Stimulated activated CD8-positive, alpha-beta memory T cell treated with anti-CD3 and anti-CD28 coated beads, Interleukin-15, amount 100 ng/mL, for 1 hour (primary cell): ENCODE measurements around the gene AGBL2.
"Not testable (repeated sequence)": the region's sequence is repeated elsewhere in the genome, so short reads cannot be mapped to it uniquely, and the experiment has no call there.

Source experiments
- DNase-seq: peaks from one replicate; pipeline ENCODE4 v3.0.0-alpha.2; 2020; ENCODE audit warnings: low read depth

Gene AGBL2, protein sequence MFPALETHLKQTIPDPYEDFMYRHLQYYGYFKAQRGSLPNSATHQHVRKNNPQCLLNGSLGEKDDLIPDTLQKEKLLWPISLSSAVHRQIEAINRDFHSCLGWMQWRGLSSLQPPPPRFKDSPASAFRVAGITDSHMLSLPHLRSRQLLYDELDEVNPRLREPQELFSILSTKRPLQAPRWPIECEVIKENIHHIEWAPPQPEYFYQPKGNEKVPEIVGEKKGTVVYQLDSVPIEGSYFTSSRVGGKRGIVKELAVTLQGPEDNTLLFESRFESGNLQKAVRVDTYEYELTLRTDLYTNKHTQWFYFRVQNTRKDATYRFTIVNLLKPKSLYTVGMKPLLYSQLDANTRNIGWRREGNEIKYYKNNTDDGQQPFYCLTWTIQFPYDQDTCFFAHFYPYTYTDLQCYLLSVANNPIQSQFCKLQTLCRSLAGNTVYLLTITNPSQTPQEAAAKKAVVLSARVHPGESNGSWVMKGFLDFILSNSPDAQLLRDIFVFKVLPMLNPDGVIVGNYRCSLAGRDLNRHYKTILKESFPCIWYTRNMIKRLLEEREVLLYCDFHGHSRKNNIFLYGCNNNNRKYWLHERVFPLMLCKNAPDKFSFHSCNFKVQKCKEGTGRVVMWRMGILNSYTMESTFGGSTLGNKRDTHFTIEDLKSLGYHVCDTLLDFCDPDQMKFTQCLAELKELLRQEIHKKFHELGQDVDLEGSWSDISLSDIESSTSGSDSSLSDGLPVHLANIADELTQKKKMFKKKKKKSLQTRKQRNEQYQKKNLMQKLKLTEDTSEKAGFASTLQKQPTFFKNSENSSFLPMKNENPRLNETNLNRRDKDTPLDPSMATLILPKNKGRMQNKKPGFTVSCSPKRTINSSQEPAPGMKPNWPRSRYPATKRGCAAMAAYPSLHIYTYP

DNA sequence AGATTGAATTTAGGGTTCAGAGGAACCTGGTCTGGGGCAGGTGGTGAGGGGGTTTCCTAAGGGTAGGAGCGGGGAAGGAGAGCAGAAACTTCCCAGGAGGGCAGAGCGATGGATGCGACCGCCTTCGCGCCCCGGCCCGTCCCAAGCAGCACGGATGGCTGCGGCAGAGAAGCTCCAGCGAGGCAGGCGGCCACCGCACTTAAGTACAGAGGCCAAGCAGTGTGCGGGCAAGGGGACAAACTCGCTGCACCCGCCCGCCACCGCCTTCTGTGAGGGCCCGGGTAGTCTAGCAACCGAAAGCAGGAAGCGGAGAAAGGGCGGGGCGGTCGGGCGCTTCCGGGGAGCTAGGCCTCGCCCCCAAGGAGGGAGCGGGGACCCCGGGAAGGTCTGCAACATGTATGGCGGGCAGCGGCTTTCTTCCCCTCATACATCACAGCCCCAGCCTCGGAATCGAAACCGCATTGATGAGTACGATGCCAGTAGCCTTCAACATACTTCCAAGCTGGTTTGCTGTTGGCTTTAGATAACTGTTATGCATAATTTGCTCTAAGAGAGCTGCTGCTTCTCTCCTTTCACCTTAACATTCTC lies at the start of gene AGBL2:
TSS of gene AGBL2 (minus strand) at position 288 of the 588 bp plus-strand sequence. CDS start 719 bp downstream, outside the sequence.
- peak; percentile 66 for DNase-seq

DNA sequence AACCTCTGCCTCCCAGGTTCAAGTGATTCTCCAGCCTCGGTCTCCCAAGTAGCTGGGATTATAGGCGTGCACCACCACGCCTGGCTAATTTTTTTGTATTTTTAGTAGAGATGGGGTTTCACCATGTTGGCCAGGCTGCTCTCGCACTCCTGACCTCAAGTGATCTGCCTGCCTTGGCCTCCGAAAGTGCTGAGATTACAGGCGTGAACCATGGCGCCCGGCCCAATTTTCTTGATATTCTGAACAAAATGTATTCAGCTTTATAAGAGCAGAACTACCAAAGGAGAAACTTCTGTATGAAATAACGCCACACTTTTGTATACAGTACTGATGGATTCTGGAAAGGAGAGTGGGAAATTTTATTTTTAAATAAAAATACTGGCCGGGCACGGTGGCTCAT lies 44.1 kb upstream of the AGBL2 start:
- DNase-seq: not testable (repeated sequence)

DNA sequence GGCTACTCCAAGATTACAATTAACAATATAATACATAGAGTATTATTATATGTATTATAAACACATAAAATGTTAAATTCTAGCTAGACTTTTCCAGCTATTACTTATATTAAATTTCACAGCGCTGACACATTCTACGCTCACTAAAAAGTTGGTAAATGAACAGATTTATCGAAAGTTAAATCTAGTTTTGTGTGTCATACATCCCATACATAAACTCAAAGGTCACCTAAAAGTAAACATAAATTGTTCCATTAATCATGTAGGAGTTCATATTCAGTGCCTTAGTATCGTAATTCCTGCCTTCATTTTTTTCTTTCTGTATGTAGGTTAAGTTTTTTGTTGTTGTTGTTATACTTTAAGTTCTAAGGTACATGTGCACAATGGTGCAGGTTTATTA lies 41.0 kb upstream of the AGBL2 start:
- no peak for DNase-seq

DNA sequence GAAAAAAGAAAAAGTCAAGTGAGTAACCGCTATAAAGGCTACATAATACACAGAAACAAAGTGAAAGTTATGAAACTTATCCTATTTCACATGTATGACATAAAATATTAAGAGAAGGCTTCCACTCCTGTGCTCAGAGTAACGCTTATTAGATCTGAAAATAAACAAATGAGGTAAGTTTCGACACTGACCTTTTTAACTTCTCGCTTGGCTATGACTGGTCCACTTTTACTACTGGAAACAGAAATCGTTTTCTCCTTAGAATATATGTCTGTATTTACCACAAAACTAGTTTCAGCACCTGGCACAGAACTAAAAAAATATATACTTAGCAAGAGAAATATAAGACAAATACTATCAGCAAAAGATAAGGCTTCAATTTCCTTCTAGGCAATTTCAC lies 35.6 kb upstream of the AGBL2 start:
- DNase-seq: no peak

DNA sequence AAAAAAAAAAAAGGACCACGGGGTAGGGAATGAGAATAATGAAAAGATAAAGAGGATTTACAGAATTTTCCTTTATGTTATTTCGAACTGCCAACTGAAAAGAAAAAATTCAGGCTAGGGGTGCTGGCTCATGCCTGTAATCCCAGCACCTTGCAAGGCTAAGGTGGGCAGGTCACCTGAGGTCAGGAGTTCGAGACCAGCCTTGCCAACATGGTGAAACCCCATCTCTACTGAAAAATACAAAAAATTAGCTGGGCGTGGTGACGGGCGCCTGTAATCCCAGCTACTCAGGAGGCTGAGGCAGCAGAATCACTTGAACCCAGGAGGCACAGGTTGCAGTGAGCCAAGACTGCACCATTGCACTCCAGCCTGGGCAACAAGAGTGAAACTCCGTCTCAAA lies 27.3 kb upstream of the AGBL2 start:
- DNase-seq: not testable (repeated sequence)

DNA sequence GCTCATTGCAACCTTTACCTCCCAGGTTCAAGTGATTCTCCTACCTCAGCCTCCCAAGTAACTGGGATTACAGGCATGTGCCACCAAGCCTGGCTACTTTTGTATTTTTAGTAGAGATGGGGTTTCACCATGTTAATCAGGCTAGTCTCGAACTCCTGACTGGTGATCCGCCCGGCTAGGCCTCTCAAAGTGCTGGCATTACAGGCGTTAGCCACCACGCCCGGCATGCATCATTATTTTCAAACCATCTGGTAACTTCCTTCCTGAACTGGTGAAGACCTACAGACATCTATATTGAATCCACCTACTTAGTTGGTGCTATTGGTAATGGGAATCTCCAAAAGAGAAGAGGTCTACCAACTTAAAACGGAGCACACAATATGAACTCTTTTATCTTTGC lies 22.6 kb upstream of the AGBL2 start:
- DNase-seq: not testable (repeated sequence)

DNA sequence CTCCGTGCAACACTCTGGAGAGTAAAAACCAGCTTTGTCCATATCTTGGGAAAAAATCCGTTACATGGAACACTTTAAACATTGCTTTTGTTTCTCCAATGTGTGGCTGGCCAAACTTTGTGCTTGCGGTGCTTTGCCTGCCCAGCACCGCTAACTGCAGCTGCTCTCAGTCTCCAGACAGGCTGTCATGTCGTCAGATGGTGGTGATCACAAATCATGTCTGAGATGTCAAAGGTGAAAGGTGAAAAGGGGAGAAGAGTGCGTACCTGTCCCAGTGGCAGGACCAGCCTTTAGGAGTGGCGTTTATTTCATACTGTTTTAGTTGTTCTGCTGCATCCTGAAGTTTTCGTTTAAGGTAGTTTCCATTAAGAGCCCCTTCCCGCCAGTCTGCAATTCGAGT lies 17.1 kb upstream of the AGBL2 start:
- DNase-seq: no peak

DNA sequence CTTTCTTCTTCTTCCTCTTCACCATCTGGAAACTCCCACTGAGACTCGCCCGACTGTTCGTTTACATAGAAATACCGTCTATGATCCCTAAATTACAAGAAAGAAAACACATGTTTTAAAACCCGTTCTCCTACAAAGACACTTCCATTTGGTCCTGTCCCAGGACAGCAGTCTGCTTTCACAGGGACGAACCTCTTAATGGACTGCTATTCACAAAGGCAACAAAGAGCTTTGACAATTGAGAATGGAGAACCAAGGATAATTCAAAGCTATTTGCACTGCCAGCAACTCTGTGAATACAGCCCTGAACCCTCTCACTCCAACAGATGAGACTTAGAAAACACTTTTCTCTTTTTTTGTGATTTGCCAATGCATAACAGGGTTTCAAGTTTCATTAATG lies 16.3 kb upstream of the AGBL2 start:
- DNase-seq: no peak

DNA sequence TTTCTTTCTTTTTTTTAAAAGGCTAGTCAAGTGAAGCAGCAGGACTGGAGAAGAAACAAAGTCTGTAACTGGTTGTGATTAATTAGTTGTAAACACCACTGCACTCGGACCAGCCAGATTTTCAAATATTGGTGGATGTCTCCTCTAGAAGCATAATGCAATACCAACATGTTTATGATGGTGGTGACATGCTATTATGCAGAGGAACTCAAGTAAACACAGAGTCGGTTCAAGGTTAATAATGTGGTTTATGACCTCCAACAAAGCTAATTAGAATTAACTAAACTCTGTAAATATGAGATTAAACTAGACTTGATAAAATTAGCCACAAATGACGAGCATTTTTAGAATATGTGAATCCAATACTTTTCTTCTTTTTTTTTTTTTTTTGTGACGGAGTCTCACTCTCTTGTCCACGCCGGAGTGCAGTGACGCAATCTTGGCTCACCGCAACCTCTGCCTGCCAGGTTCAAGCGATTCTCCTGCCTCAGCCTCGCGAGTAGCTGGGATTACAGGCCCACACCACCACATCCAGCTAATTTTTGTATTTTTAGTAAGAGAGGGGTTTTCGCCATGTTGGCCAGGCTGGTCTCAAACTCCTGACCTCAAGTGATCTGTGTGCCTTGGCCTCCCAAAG lies 11.8 kb upstream of the AGBL2 start:
- DNase-seq: no peak

DNA sequence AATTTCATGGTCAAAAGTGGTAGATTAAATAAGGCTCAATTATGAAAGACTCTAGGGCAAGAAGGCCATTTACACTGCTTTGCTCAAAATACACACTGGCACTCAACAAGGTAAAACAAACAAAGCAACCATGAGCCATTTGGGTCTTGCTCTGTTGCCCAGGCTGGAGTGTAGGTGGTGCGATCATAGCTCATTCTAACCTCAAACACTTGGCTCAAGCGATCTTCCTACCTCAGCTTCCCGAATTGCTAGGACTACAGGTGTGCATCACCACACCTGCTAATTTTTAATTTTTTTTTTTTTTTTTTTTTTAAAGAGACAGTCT lies 10.9 kb upstream of the AGBL2 start:
- no peak for DNase-seq

DNA sequence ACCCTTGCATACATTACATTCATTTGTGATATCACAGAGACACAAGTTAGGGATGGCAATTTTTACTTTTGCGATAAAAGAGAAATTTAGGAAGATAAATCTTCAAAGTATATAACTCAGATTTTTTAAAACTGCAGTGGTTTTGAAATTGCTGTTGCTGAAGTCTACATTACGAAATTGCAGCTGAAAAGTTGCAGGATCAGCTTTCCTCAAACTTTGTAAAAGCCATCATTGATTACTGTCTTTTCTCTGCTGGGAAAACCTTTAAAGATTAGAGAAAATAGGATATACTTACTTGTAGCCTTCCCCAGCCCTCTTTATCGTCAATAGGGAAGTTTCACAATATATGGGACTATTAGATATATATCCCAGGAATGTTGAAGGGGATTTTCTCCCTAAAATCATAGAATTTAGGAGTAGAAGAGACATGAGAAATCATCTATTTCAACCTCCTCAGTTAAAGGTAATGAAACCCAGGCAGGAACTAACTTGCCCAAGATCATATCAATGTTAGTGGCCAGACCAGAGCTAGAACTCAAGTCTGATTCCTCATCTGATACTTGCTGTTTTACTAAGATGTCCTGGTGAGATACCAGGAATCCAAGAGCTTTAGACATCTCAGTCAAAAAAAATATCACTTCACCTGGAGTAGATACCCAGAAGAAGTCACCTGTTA lies 10.4 kb upstream of the AGBL2 start:
- DNase-seq: no peak

DNA sequence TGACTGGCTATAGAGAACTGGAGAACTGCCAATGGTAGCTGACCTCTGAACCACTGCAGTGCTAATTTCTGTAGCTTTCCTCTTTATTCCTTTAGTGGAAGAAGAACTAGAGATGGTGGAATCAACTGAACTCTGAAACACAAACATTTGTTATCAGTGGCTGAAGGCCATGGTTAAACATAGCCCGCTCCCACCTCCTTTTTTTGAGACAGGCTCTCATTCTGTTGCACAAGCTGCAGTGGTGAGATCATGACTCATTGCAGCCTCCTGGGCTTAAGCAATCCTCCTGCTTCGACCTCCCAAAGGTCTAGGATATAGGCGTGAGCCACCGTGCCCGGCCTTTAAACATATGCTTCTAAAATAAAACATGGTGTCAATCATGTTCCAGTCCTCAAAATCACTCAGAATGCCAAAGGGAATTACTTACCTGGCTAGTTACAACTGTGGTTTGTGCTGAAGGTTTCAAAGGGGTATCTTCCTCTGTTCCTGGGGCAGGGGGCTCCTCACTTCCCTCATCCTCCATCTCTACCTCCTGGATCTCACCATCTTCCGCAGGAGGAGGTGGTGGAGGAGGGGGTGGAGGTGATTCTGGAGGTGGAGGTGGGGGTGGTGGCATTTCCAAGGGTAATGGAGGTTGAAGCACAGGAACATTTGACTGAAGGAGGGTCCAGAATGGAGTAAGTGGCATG lies 9.0 kb upstream of the AGBL2 start:
- no peak for DNase-seq

DNA sequence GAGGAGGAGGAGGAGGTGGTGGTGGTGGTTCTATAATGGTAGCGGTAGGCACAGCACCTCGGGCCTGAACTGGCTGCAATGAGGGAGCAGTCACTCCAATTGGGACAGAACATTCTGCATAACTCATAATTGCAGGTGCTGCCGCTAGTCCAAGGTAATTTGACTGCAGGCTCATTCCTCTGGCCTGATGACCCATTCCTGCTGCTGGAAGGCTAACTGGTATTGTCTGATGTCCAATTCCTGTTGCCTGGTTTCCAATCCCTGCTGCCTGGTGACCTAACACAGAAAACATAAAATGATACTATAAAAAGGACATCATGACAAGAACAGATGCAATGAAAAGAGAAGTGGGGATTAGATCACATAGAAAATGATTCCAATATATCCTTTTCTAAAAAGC lies 7.9 kb upstream of the AGBL2 start:
- no peak for DNase-seq

DNA sequence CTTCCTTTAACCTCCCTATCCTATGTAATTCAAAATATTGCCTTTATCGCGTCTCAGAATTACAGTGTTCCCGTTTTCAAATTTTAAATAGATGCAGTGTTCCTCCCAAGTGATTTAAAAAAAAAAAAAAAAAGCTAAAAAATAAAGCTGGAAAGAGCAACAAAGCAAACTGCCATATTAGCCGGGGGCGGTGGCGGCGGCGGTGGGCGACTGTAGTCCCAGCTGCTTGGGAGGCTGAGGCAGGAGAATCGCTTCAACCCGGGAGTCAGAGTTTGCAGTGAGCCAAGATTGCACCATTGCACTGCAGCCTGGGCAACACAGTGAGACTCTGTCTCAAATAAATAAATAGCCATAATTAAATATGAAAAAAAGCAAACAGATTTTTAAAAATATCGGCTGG lies 5.5 kb upstream of the AGBL2 start:
- no peak for DNase-seq

DNA sequence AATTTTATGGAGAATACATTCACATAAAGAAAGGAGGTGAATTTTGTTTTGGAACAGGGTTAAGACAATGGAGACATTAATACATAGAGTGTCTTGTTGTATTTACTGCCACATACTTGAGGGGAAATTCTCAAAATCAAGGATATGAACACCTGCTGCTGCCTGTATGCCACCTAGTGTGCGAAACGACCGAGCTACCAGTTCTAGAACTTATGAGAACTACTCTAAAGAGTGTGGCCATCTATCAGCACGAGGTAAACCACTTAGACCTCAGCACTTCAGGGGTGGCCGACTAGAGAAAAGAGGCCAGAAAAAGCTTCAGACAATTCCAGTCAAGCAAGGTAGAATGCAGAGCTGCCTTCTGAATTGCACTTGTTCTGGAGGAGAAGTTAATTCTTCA lies 1.5 kb upstream of the AGBL2 start:
- no peak for DNase-seq

DNA sequence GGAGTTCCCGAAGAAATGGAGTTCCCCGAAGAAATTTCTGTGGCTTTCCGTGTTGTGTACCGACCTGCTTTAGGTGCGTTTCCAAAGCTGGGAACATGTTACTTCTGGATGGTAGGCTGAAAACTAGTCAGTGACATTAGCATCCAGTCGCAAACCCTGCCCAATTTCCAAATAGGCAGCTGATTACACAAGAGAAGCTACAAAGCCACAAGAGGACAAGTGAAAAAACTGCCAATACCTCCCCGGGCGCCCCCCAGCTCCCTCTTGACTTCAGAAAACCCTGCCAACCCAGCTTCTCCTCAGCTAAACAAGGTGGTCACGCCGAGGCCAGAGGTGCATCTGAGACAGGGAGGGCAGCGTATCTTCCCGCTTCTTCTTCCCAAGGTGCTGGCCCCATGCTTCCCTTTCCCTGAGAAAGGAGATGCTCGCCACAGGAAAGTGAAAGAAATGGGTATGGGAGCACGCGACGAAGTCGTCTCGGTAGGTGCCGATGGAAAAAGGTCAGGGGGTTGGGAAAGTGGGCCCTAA lies 551 bp downstream of the AGBL2 start:
- no peak for DNase-seq

DNA sequence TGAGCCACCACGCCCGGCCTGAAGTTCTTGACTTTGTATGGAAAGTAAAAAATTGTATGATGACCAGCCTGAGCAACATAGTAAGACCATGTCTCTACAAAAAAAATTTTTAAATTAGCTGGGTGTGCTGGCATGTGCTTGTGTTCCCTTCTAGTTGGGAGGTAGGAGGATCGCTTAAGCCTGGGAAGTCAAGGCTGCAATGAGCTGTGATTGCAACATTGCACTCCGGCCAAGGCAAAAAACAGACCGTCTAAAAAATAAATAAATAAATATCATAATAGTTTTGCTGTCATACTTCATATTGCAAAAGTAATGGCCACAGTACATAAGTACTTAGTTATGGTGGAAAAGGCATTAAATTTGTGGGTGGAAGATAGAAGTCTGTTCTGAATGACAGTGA lies 3.4 kb downstream of the AGBL2 start:
- no peak for DNase-seq

DNA sequence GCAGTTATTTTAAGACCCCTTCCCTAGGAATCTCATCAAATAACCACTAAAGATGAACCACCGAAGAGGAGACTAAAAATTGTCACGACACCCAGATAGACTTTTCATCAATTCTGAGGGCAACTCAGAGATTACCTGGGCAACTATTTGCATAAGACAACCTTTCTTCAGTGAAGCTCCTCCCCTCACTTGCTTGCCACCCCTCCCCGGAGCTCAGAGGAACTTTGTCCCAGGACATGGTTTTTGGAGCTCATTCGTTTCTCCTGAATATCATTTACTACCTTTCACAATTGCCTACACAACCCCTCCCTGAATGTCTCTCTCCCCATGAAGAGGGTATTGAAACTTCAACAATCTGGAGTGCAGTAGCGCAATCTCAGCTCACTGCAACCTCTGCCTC lies 3.9 kb downstream of the AGBL2 start:
- no peak for DNase-seq

DNA sequence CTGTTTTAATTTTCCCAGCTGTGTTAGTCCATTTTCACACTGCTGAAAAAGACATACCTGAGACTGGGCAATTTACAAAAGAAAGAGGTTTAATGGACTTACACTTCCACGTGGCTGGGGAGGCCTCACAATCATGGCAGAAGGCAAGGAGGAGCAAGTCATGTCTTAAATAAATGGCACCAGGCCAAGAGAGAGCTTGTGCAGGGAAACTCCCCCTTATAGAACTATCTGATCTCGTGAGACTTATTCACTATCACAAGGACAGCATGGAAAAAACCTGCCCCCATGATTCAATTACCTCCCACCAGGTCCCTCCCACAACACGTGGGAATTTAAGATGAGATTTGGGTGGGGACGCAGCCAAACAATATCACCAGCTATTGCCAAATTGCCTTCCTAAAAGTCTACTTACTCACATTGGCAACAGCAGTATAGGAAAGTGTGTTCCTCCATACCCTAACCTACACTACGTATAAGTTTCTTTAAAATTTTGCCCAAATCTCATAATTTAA lies 7.8 kb downstream of the AGBL2 start:
- DNase-seq: not testable (repeated sequence)

DNA sequence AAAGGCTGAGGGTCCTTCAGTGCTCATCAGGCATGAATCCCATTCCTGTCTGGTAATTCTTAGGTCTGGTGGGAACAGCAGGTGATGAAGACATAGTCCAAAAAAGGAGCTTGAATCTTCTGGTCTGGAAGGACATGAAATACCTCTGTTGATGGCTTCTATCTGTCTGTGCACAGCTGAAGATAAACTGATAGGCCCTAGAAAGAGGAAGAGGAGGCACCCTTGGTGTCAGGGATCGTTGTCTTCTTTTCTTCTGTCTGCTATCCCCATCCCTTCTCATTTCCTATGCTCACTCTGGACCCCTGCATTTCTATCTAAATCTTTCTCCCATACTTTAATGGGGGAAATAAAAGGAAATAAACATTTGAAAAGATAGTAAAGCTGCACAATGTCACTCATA lies 9.4 kb downstream of the AGBL2 start:
- DNase-seq: no peak

DNA sequence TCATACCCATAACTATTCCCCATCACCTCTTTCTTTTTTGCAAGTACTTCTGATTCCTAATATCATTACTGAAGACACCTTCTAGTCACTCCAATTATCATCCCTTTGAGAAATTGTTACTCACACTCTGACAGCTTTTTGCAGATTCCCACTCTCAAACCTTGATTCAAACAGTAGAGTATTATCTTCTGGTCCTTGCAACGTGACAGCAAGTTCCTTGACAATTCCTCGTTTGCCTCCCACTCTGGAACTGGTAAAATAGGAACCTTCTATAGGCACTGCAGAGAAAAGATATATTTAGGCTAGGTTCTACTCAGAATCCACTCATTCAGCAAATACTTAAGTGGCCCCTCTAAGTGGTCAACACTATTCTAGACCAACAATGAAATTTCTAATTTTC lies 23.2 kb downstream of the AGBL2 start:
- no peak for DNase-seq
